Superior temporal gyrus (tissue), 1 donor: ENCODE results near the gene TOMM5.

Source experiments
- DNase-seq: peaks from one replicate; pipeline ENCODE4 v3.0.0-alpha.2; 2016; ENCODE audit errors: extremely low spot score

TOMM5 gene

GRCh38 chr9:37592108-37592951 lies at the start of gene TOMM5:
TSS of gene TOMM5 (minus strand) at chr9:37592597. CDS start at chr9:37592532, 65 bp downstream.
- DNase-seq = peak; percentile 95

DNA sequence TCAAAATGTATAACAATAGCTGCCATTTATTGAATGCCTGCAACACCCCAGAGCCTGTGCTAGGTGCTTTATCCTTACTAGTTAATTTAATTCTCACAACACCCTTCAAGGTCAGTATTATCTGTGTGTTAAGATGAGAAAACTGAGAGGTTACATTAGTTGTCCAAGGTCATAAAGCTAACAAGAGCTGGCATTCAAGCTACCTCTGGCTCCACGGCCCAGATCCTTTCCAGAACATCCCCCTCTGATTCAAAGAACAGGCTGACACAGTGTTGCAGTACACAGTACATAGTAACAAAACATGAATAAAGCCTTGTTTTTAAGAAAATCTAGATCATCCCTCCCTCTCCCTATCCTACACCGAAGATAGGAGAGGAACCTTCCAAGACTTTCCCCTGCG lies 48.9 kb upstream of the TOMM5 start:
- no peak for DNase-seq

GRCh38 chr9:37640246-37640645 lies 47.8 kb upstream of the TOMM5 start:
- no peak for DNase-seq

GRCh38 chr9:37639841-37640240 lies 47.4 kb upstream of the TOMM5 start:
- no peak for DNase-seq

- no peak for DNase-seq
These were observed 46.8 kb upstream of the TOMM5 start for GRCh38 chr9:37639109-37639762.

- DNase-seq = no peak
These were observed 44.4 kb upstream of the TOMM5 start for GRCh38 chr9:37636511-37637448.

DNA sequence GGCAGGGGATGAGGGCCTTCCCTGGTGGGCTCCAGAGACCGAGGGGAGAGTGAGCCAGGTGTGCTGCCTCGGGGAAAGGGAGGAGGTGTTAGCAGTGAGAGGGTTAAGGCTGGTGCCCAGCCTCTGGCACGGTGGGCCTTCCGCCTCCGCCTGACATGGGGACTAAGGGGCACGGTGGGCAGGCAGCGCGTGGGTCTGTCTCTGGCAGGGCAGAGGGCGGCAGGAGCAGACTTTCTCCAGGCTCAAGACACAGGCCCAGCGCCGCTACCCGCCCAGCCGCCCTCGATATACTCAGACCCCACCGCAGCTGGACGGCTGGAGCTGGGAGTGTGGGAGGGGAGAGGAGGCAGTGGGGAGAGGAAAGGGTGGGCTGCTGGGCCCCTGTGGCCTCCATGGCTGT lies 43.4 kb upstream of the TOMM5 start:
- DNase-seq = no peak

DNA sequence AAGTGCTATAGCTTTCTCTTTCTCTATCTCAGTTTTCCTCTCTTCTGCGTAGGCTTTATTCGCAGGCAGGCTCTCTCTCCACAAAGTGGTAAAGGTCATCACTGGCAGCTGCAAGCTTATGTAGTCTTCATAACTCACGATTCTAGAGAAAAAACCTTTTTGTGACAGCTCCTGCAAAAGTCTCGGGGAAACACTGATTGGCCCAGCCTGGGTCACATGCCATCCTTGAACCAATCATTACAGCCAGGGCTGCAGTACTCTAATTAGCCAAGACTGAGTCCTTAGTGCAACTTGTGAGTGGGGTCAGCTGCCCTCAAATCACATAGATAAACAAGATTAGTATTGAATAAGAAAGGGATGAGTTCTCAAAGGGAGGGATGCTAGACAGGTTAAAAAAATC lies 40.1 kb upstream of the TOMM5 start:
- no peak for DNase-seq

DNA sequence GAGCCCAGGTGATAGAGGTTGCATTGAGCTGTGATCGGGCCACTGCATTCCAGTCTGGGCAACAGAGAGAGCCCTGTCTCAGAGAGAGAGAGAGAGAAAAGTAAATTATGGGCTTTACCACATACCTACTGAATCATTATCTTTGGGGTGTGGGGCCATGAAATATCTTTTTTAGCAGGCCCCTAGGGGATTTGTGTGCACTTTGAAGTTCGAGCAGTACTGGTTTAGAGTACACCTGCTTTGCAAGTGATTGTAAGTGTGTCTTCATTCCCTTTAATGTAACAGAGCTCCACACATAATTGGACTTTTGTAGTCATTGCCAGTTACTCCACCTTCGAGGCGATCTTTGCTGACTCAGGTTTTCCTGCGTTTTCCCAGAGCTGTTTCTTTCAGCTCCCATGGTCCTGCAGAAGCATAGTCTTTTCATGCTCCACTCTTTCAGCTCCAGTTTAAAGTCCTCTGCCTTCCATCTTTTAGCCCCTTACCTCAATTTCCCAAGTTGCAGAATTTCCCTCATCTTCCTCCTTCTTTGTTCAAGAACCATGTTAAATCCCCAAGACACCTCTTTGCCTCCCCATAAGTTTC lies 34.4 kb upstream of the TOMM5 start:
- DNase-seq = no peak

DNA sequence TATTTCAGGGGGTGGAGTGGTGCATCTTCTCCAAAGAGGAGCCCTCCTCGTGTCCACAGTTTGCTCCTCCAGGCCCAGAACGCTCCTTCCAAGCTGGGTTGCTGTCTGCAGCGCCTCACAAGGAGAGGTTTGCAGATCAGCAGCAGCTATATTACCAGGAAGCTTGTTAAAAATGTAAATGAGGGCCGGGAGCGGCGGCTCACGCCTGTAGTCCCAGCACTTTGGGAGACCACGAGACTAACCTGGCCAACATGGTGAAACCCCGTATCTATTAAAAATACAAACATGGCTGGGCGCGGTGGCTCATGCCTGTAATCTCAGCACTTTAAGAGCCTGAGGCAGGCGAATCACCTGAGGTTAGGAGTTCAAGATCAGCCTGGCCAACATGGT lies 33.4 kb upstream of the TOMM5 start:
- no peak for DNase-seq

DNA sequence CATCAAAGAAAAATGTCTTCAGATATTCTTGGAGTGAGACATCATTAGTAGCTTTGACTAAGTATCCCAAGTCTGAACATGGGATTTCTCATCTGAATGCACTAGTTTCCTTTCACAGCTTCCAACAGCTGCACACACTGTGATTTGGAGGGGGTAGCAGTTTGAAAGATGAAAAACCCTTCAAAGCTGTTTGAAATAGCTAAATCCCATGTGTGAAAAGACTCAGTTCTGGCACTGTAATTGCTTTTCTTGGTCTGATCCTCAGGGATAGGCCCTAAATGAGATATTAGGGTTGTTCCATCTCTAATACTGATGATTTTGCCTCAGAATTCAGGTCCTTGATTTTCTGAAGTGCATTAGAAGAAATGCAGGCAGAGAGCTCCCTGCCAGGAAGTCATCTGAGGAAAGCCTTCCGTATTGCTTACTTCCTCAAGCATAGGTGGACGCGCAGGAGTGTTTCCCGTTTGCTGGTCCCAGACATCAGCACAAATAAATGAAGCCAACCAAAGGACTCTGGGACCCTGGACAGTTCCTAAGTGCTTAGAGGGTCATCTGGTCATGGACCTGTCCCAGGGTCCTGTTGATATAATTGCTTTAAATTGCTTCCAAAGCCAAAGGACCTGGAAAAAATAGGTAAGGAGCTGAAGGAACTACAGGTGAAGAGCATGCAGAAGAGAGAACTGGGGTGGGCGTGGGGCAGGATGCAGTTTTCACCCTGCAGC lies 32.8 kb upstream of the TOMM5 start:
- DNase-seq = no peak

DNA sequence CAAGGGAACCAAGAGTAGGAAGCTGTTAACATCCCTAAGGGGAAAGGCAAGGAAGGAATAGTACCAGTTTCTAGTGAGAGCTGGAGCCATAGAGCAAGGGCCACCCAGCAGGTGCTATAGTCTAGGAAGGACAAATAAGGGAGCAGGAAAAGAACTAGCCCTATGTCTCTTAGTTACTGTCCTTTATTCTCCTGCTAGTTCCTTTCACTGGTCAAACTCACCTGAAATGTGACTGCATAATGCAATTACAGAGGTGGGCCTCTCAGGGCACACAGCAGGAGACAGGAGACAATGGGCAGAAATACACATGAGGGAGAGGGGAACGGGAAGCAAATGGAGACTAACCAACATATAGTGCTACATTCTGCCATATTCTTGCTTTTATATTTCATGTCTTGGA lies 31.7 kb upstream of the TOMM5 start:
- no peak for DNase-seq

DNA sequence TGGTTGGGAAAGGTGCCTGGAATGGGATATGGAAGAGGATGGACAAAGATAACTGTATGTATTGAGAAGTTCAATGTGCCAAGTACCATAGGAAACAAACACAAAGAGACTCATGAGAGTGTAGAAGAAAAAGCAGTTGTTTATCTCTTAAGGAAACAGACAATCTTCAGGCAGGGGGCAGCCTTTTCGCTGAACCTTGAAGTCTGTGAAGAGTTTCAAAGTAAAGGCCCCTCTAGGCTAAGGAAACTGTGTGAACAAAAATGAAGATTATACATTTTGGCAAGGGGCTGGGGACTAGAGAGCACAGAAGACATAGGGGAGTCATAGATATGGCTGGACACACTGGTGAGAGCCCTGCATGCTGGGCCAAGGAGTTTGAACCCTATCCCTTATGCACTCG lies 30.9 kb upstream of the TOMM5 start:
- no peak for DNase-seq

GRCh38 chr9:37622462-37622861 lies 30.1 kb upstream of the TOMM5 start:
- DNase-seq = no peak

GRCh38 chr9:37621273-37622121 lies 29.1 kb upstream of the TOMM5 start:
- no peak for DNase-seq

DNA sequence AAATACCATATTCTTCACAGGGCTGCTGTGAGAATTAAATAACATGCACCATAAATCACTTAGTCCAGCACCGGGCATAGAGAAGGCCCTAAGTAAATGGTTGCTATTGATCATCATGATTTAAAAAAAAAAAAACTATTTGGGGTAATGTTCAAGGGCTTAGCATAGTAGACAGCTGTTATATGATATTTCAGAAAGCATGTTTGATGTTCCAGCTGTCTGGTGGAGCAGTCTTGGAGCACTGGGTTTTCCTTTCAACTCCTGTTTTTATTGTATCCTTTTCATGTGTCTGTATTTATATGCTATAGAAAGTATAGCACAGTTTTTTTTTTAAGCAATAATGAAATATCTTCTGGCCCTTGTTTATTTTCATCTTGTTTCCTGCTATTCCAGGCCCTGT lies 28.0 kb upstream of the TOMM5 start:
- no peak for DNase-seq

DNA sequence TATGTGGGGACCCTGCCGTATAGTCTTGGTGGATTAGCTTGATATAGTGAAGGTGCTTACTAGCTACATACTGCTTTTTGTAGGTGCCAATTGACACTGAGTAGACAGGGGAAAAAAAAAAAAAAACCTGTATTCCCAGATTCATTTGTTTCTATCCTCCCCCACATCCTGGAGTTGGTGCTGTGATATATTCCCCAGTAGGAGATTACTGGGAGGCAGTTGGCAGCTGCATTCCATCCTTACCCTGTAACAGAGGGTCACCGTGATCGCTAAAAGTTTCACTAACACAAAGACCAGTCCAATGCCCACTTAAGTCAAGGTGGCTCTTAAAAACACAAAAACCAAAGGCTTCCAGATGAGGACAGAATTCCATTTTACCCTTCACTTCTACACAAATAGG lies 27.4 kb upstream of the TOMM5 start:
- no peak for DNase-seq

- no peak for DNase-seq
These were observed 26.4 kb upstream of the TOMM5 start for GRCh38 chr9:37618817-37619216.

DNA sequence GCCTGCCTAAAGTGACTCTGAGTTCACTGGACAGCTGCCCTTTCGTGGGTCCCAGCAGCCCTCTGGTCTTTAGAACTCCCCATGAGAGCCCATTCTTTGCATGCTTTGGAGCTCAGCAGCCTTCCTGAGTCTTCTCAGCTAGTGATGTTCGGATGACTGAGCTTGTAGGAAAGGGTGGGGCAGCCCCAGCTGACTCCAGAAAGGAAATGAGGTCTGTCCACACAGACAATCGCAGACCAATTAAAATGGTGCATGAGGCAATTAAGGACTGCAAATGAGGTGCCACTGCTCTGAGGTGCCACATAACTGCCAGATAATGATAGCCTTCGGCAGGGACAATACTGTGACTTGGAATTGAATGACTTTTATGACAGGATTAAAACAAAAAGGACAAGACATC lies 25.4 kb upstream of the TOMM5 start:
- DNase-seq = no peak

GRCh38 chr9:37617161-37617560 lies 24.8 kb upstream of the TOMM5 start:
- DNase-seq = no peak
